ENCODE data around the gene CISD1.

DNA sequence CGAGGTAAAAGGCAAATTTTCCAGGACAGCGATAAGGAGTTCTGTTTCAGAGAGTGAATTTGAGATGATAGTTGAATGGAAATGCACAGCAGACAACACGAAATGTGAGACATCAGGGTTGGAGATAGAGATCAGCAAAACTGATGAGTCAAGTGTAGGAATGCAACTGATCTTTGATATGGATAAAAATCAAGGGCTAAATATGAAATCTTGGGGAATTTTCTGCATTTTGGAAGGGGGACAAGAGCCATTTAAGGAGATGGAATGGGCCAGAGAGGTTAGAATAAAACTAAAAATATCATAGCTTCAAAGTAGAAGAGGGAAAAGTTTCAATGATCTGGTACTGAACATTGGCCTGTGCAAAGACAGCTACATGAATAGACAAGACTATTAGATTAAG lies 11.5 kb downstream of the CISD1 start:
- TF ChIP-seq GATA2 (IDR thresholded peaks at IDR 0.05; ENCODE audit: low read depth, low read length) (no peak), GATA3 (IDR thresholded peaks at IDR 0.05; ENCODE audit: low read depth, low read length) (no peak)

Data from SH-SY5Y (cell line).